Posterior vena cava (tissue), 2 donors: Measurements from ENCODE around the gene PCDH1. TPM values are rescaled to one million over a fixed set of nuclear protein-coding genes. Genes with fewer than 3 reads are reported as not detected.
"Not testable (repeated sequence)": the region's sequence is repeated elsewhere in the genome, so short reads cannot be mapped to it uniquely, and the experiment has no call there.

Source experiments
- DNase-seq: peaks from one replicate; pipeline ENCODE4 v3.0.0-alpha.2; 2020; ENCODE audit warnings: low spot score
- intact Hi-C, 2 donors: fragments of 100-400 bp; cut with DNase I; formaldehyde crosslinking; loops; one replicate each; pipeline versions ENCODE4 v1.14.1 to v1.14.2; 2022 to 2023
- total RNA-seq, 2 donors: library from RNA; stranded (reverse); fragmentation: NEBNext Ultra II Directional; extraction: Animal tissue kit (Norgen Biotek cat#: 25700); gene quantifications; one replicate each; pipeline ENCODE4 v1.2.1, GENCODE V29; 2021
- donor health status: DM: yes; HTN: yes; CAD: no.
- donor health status: DM: yes; HTN: yes; CAD: no.

Gene PCDH1
- total RNA-seq, 2 donors from 2014 or later, result 30.2 to 36.7 TPM

GRCh38 chr5:141821430-141821925 lies 56.7 kb downstream of the PCDH1 start:
- intact Hi-C loops, result no loop called here
- DNase-seq, result no peak

DNA sequence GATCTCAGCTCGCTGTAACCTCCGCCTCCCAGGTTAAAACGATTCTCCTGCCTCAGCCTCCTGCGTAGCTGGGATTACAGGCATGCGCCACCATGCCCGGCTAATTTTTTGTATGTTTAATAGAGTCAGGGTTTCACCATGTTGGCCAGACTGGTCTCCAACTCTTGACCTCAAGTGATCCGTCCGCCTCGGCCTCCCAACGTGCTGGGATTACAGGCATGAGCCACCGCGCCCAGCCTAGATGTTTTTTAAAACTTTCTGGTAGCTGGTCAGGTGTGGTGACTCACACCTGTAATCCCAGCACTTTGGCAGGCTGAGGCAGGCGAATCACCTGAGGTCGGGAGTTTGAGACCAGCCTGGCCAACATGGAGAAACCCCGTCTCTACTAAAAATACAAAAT lies 57.5 kb downstream of the PCDH1 start:
- DNase-seq, intact Hi-C loops: not testable (repeated sequence)

DNA sequence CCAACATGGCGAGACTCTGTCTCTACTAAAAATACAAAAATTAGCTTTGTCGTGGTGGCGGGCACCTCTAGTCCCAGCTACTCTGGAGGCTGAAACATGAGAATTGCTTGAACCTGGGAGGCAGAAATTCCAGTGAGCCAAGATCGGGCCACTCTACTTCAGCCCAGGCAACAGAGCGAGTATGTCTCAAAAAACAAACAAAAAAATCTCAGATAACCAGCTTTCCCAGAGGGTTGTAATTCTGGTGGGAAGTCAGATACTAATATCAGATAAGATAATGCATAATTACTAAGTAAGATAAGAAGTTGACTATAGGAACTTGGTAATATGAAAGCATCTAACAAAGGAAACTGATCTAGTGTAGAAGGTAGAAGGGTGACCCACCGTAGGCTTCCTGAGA lies 60.6 kb downstream of the PCDH1 start:
- intact Hi-C loops, result no loop called here

GRCh38 chr5:141816598-141817399 lies 61.4 kb downstream of the PCDH1 start:
- no peak for DNase-seq
- intact Hi-C loops, result no loop called here

More for the DNA sequence above, 60.6 kb downstream of the PCDH1 start:
- no peak for DNase-seq

GRCh38 chr5:141815796-141816180 lies 62.4 kb downstream of the PCDH1 start:
- DNase-seq, result no peak
- intact Hi-C loops, result no loop called here

- intact Hi-C loops, result no loop called here
- DNase-seq, result no peak
Measured at GRCh38 chr5:141815051-141815795, 63.0 kb downstream of the PCDH1 start.

GRCh38 chr5:141814064-141814964 lies 63.9 kb downstream of the PCDH1 start:
- DNase-seq, result no peak
- intact Hi-C loops, result no loop called here

- intact Hi-C loops, result no loop called here
- no peak for DNase-seq
Measured at GRCh38 chr5:141812512-141812911, 65.7 kb downstream of the PCDH1 start.

GRCh38 chr5:141811287-141812155 lies 66.7 kb downstream of the PCDH1 start:
- DNase-seq, result no peak
- intact Hi-C loops, result no loop called here

GRCh38 chr5:141810702-141811101 lies 67.5 kb downstream of the PCDH1 start:
- DNase-seq, result no peak
- intact Hi-C loops, result loop anchor here in 1 of 2 donors (1.0 kb wide), 1 partner anchor 15 kb away; no protein-coding TSS in a partner anchor

DNA sequence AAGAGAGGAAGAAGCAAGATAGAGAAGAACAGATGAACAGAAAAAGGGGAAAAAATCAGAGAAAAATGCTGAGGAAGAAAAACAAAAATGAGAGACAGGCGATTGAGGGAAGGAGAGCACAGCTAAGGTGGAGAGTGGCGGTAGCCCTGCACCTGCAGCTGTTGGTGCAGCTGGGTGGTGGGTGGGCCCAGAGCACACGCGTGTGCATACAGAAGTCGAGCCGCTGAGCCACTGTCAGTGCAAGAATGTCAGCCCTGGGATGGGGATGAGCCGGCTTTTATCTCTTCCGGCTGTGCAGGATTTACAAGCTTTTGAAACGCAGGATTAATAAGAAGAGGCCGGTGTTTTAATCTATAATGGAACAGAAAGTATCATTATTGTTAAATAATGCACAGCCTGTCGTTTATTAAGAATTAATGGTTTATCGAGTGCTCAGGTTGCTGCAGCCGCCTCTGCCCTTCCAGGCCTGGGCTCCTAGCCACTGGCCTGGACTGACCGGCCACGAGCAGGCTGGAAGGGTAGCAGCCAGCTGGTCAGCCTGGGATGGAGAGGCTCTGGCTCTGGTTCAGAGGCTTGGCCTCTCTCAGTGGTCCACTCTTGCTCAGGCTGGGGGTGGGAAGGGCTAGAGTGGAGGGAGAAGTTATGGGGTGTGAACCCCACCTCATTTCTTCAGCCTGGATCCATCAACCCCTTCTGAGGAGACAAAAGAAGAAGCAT lies 68.7 kb downstream of the PCDH1 start:
- intact Hi-C loops, result loop anchor here in 1 of 2 donors (1.0 kb wide), 1 partner anchor 14 kb away; no protein-coding TSS in a partner anchor
- DNase-seq, result no peak

- no peak for DNase-seq
- intact Hi-C loops, result no loop called here
Measured at GRCh38 chr5:141808857-141809256, 69.4 kb downstream of the PCDH1 start.

DNA sequence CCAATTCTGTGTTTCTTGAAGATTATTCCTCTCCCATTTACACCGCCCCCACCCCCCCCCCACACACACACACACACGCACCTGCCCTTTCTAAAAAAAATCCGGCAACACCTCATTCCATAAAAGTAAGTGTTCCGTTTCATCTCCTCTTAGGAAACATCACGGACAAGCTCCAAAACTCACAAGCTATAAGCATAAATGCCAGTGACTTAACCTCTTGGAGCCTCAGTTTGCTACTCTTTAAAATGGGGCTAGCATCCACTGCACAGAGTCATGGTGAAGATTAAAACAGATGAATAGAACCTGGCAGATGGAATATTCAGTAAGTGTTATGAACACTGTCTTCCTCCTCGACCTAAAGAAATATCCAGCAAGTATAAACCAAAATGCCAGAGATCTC lies 70.5 kb downstream of the PCDH1 start:
- no peak for DNase-seq
- intact Hi-C loops, result no loop called here

DNA sequence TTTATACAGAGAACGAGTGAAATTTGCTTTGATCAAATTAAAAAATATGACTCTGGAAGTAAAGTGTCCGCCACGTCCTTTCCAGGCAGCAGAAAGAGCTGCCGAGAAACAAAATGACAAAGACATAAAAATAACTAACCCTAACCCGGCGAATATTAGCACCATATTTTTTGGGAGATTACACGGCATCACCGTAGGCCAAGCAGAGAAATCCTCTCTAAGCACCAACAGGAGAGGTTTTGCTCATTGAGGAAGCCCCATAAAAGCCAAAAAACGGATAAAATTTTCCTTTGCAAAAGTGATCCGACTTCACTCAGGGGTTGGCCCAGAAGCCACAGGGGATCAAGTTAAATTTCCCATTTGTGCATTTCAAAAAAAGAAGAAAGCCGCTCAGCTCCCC lies 70.9 kb downstream of the PCDH1 start:
- intact Hi-C loops, result no loop called here
- no peak for DNase-seq

DNA sequence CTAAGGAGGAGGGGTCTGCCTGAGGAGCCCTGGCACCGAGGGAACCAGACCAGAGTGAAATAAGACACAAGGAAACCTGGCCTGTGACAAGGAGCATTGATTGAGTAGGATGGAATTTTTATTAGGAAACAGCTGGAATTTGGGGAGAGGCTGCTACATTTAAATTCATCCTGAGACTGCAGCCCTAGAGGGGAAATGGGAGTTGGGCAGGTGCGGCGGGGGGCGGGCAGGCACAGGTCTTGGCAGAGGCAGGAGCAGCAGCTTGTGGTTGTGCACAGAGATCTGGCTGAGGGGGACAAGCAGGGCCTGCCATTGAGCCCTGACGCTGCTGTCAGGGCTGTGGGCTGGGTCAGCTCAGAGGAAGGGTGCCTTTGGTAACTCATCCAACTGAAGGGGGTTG lies 71.6 kb downstream of the PCDH1 start:
- no peak for DNase-seq
- intact Hi-C loops, result no loop called here

DNA sequence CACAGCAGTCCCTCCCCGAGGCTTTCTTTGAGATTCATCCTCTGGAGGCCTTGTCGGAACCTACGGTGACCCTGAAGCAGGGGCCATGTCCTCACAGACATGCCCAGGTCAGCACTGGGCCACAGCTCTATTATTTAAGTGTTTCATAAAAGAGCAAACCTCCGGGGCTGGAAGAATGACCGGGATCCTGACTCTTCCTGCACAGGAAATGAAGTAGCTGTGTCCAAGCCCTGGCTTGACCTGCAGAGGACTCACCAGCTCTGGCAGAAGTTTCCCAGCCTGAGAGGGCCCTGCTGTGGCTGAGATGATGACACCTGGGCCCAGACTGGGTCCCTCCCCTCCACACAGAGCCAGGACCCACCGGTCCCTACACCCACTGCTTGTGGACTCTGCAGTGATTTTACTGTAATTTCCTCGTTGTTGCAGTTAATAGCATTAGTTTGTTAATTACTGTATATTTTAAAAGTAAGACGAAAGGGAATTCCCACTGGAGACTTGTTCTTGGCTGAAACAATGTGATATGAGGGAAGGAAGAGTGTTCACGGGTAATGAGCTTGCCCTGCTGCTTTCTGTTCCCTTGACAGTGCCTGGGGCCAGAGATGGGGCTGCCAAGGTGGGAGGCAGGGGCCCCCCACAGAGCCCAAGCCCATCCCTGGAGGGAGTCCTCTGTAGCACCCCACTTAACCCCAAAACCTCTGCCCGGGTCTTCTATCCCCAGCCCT lies 72.2 kb downstream of the PCDH1 start:
- DNase-seq, result no peak
- intact Hi-C loops, result no loop called here

- no peak for DNase-seq
- intact Hi-C loops, result no loop called here
Measured at GRCh38 chr5:141804475-141804874, 73.7 kb downstream of the PCDH1 start.
